C1 segment of cervical spinal cord (tissue), 14 donors: ENCODE data around the gene SHC2.
"Not testable (repeated sequence)": the region's sequence is repeated elsewhere in the genome, so short reads cannot be mapped to it uniquely, and the experiment has no call there.

Experiments used
- DNase-seq, 14 donors: peaks; one replicate each; lab custom pipeline; 2025; lab: John Stamatoyannopoulos, UW

SHC2 gene

GRCh38 chr19:493391-494170 is 32.7 kb upstream of the SHC2 start:
- DNase-seq = no peak

- DNase-seq = no peak
These were observed 31.3 kb upstream of the SHC2 start for GRCh38 chr19:492091-492531.

GRCh38 chr19:491146-491741 is 30.4 kb upstream of the SHC2 start:
- peak in 1 of 14 donors; percentile 26 for DNase-seq

DNA sequence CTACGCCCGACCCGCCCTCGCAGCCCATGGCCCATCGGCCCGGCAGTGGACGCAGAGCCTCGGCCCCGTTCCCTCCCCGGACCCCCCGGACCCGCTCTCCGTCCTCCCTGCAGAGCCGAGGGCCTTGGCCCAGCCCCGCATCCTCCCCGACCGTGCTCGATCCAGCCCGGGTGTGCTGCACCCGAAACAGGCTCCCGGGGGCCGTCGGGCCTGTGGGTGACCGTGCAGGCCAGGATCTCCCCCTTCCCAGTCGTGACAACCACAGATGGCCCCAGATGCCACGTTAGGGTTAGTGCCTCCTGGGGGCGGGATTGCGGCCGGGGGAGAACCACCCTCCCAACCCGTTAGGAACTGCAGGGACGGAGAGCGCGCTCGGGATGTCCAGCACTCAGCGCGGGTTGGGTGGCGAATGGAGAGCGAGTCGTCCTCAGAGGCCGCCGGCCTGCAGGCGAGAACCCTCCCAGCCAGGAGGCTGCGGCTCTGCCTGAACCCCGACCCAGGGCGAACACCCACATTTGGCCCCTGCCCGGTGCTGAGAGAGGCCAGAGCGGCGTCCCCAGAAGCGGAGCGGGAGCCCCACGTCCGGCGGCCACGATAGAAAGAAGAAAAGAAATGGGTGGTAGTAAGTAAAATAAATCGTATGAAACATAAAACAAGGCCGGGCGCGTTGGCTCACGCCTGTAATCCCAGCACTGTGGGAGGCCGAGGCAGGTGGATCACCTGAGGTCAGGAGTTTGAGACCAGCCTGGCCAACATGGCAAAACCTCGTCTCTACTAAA is 28.8 kb upstream of the SHC2 start:
- peak in 8 of 14 donors; percentile 40 to 75 (median 61) for DNase-seq

- DNase-seq = peak; percentile 62 to 97 (median 90)
These were observed 27.9 kb upstream of the SHC2 start for GRCh38 chr19:488505-489417.

- peak; percentile 26 to 99 (median 85) for DNase-seq
These were observed 24.9 kb upstream of the SHC2 start for GRCh38 chr19:485583-486236.

- DNase-seq = peak in 3 of 14 donors; percentile 31 to 70 (median 54)
These were observed 24.2 kb upstream of the SHC2 start for GRCh38 chr19:485077-485476.

DNA sequence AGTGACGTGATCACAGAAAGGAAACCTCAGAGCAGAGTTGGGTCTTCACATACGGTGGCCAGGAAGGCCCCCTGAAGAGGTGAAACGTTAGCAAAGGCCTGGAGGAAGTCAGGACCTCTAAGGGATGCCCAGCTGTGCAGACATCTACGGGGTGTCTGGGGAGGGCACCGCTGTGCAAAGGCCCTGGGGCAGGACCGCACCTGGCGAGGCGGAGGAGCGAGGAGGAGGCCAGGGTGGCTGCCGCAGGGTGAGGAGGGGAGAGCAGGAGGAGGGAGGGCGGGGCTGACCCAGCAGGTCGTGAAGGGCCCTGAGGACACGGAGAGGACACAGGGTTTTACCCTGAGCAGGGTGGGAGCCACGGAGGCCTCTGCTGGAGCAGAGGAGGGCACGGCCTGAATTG is 23.7 kb upstream of the SHC2 start:
- DNase-seq = no peak

GRCh38 chr19:483332-484072 is 22.7 kb upstream of the SHC2 start:
- no peak for DNase-seq

DNA sequence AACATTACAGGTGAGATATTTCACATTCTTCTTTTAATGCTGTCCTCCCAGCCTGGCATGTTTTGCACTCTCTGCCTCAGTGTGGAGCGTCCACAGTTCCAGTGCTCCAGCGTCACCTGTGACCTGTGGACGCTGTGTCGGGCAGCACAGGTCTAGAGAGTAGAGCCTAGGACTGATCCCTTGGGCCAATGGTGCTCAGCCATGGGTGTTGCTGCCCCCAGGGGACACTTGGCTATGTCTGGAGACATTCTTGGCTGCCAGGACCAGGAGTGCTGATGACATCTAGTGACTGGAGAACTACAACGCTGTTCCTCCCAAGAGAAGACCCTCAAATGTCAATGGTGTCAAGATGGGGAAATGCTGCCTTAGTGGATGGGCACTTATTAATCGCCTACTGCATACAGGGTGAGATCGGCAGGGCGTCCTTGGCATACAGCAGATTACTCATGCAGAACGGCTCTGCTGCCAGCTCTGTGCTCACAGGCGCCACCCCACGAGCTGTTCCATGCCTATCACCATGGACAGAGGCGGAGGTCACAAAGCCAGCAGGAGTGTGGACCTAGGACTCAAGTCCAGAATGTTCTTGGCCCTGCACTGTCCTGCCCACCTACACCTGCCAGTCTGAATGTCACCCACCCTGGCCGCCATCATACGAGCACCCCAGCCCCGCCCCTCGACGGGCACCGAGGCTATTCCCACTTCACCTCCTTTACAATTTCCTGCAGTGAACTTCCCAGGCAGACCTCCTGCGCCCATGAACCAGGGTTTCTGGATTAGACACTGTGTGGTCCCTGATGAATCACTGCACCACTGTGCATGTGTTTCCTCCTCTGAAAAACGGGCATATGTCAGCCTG is 21.6 kb upstream of the SHC2 start:
- no peak for DNase-seq

- DNase-seq = not testable (repeated sequence)
These were observed 20.3 kb upstream of the SHC2 start for GRCh38 chr19:481100-481499.

- peak in 11 of 14 donors; percentile 16 to 81 (median 54) for DNase-seq
These were observed 19.4 kb upstream of the SHC2 start for GRCh38 chr19:480016-480855.

GRCh38 chr19:478976-479375 is 18.1 kb upstream of the SHC2 start:
- peak in 1 of 14 donors; percentile 62 for DNase-seq

GRCh38 chr19:478236-478903 is 17.5 kb upstream of the SHC2 start:
- DNase-seq = peak in 4 of 14 donors; percentile 12 to 62 (median 36)

DNA sequence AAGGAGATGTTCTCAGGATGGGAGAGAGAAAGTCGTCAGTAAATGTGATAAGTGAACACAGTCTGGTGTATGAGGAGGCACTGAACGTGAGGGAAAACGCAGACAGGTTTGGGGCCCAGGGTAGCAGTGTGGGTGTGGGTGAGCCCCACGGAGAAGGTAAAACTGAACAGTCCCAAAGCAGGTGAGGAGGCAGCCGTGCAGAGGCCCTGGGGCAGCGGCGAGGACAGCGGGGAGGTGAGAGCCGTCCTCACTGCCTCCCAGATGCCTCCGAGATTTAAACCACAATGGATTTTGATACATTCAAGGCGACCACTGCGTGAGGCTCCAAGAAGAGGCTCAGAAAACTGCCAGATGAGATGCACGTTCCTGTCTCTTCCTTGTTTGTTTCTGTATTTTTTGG is 14.5 kb upstream of the SHC2 start:
- no peak for DNase-seq

DNA sequence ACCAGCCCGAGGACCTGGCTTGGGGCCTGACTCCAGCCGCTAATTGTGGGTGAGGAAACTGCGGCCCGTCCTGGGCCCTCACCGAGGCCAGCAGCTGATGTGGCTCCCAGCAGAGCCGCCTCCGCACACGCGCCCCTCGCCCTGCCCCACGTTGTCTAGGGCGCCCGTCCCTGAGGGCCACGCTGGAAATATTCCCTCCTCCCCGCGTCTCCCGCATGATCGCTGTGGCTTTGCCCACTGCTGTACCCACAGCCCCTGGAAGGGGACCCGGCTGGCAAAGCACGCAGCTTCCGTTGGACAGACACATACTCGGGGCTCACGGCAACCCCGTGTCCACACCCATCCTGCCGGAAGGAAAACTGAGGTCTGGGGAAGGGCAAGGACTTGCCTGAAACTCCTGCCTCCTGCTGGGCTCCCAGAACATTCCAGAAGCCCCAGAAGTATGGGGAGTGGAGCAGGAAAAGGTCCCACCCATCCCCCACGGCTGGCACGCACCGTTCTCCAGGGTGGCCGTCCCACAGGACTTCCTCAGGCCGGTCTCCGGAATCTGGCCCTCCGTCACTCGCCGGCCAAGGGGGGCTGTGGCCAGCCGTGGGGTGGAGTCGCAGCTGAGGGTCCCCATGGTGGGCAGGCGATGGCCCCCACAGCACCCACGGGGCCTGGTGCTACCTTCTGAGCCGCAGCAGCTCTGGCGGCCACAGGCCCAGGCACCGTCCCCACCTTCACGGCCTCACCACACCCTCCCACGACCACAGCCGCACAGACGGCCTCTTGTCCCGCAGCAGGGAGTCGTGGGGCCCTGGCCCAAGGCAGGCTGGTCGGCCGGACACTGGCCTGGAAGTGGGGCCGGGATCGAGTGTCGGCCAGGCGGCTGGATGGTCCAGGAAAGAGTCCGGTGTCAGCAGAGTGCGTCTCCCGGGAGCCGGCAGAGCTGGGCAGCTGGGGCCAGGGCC is 13.6 kb upstream of the SHC2 start:
- no peak for DNase-seq
